OCI-LY3 (cell line): ENCODE data around the gene MRPS23.

ENCODE experiments used
- CTCF ChIP-seq: fragments of 200-600, 300-600 bp; sonication (generic); IDR thresholded peaks from 2 replicates; pipeline ENCODE4 v1.5.1; 2014; ENCODE audit warnings: antibody characterized with exemption, low read length, low read depth
- EZH2phosphoT487 ChIP-seq: fragments of 200-600 bp; shearing (Covaris generic); IDR thresholded peaks from 2 replicates; pipeline ENCODE4 v1.6.1; 2018; ENCODE audit warnings: antibody characterized with exemption, mixed run types, low read depth

- TF ChIP-seq CTCF (no peak), EZH2phosphoT487 (no peak)
These were observed 19.0 kb downstream of the MRPS23 start for GRCh38 chr17:57830880-57831279.
